Measurements from ENCODE around the gene ZNF668. TPM values are rescaled to one million over a fixed set of nuclear protein-coding genes. Genes with fewer than 3 reads are reported as not detected.

Gene ZNF668
- polyA plus RNA-seq, 2 of the 4 experiments (the other 2 are of a cell fraction): 4.7 to 10.7 TPM

Other genes starting within 250 kb of the ZNF668 start
- gene BCL7C, start 180.2 kb downstream of the ZNF668 start, polyA plus RNA-seq (2011; rRNA removed): 9.5 and 10.8 TPM in 2 replicates
- 12.9 to 13.9 TPM (median 13.6 TPM) in 3 replicates for gene BCL7C, start 180.2 kb downstream of the ZNF668 start, polyA plus RNA-seq (2017; fragmentation: RNase III; extraction: RNeasy Plus Mini Kit Qiagen cat#74134 plus additional on column Dnase treatment)
- gene CTF1, start 177.6 kb downstream of the ZNF668 start, polyA plus RNA-seq (2011; rRNA removed): 0.13 and 0.44 TPM in 2 replicates
- 0.16 to 0.30 TPM (median 0.23 TPM) in 3 replicates for gene CTF1, start 177.6 kb downstream of the ZNF668 start, polyA plus RNA-seq (2017; fragmentation: RNase III; extraction: RNeasy Plus Mini Kit Qiagen cat#74134 plus additional on column Dnase treatment)
- 5.6 and 7.0 TPM in 2 replicates for gene FBXL19, start 150.7 kb downstream of the ZNF668 start, polyA plus RNA-seq (2011; rRNA removed)
- gene FBXL19, start 150.7 kb downstream of the ZNF668 start, polyA plus RNA-seq (2017; fragmentation: RNase III; extraction: RNeasy Plus Mini Kit Qiagen cat#74134 plus additional on column Dnase treatment): 15.5 to 21.5 TPM (median 18.3 TPM) in 3 replicates
- 14.1 and 17.3 TPM in 2 replicates for gene ORAI3, start 125.2 kb downstream of the ZNF668 start, polyA plus RNA-seq (2011; rRNA removed)
- 7.1 to 11.8 TPM (median 10.5 TPM) in 3 replicates for gene ORAI3, start 125.2 kb downstream of the ZNF668 start, polyA plus RNA-seq (2017; fragmentation: RNase III; extraction: RNeasy Plus Mini Kit Qiagen cat#74134 plus additional on column Dnase treatment)
- 2.0 and 3.8 TPM in 2 replicates for gene SETD1A, start 116.5 kb downstream of the ZNF668 start, polyA plus RNA-seq (2011; rRNA removed)
- gene SETD1A, start 116.5 kb downstream of the ZNF668 start, polyA plus RNA-seq (2017; fragmentation: RNase III; extraction: RNeasy Plus Mini Kit Qiagen cat#74134 plus additional on column Dnase treatment): 15.7 to 22.6 TPM (median 21.2 TPM) in 3 replicates
- 10.5 and 15.2 TPM in 2 replicates for gene HSD3B7, start 89.0 kb downstream of the ZNF668 start, polyA plus RNA-seq (2011; rRNA removed)
- gene HSD3B7, start 89.0 kb downstream of the ZNF668 start, polyA plus RNA-seq (2017; fragmentation: RNase III; extraction: RNeasy Plus Mini Kit Qiagen cat#74134 plus additional on column Dnase treatment): 17.3 to 20.1 TPM (median 19.7 TPM) in 3 replicates
- gene STX1B, start 63.6 kb downstream of the ZNF668 start, polyA plus RNA-seq (2011; rRNA removed): 2.6 and 2.7 TPM in 2 replicates
- 2.4 to 4.4 TPM (median 2.8 TPM) in 3 replicates for gene STX1B, start 63.6 kb downstream of the ZNF668 start, polyA plus RNA-seq (2017; fragmentation: RNase III; extraction: RNeasy Plus Mini Kit Qiagen cat#74134 plus additional on column Dnase treatment)
- gene STX4, start 40.7 kb downstream of the ZNF668 start, polyA plus RNA-seq (2011; rRNA removed): 37.0 and 39.7 TPM in 2 replicates
- 67.9 to 79.5 TPM (median 73.9 TPM) in 3 replicates for gene STX4, start 40.7 kb downstream of the ZNF668 start, polyA plus RNA-seq (2017; fragmentation: RNase III; extraction: RNeasy Plus Mini Kit Qiagen cat#74134 plus additional on column Dnase treatment)
- gene ZNF646, start 182 bp upstream of the ZNF668 start, polyA plus RNA-seq (2011; rRNA removed): 3.0 and 4.3 TPM in 2 replicates
- gene ZNF646, start 182 bp upstream of the ZNF668 start, polyA plus RNA-seq (2017; fragmentation: RNase III; extraction: RNeasy Plus Mini Kit Qiagen cat#74134 plus additional on column Dnase treatment): 7.8 to 9.1 TPM (median 8.2 TPM) in 3 replicates
- gene PRSS53, start 14.7 kb upstream of the ZNF668 start, polyA plus RNA-seq (2011; rRNA removed): 0.78 and 0.79 TPM in 2 replicates
- 1.2 to 1.7 TPM (median 1.5 TPM) in 3 replicates for gene PRSS53, start 14.7 kb upstream of the ZNF668 start, polyA plus RNA-seq (2017; fragmentation: RNase III; extraction: RNeasy Plus Mini Kit Qiagen cat#74134 plus additional on column Dnase treatment)
- gene VKORC1, start 20.6 kb upstream of the ZNF668 start, polyA plus RNA-seq (2011; rRNA removed): 101 and 136 TPM in 2 replicates
- 83.6 to 97.6 TPM (median 94.2 TPM) in 3 replicates for gene VKORC1, start 20.6 kb upstream of the ZNF668 start, polyA plus RNA-seq (2017; fragmentation: RNase III; extraction: RNeasy Plus Mini Kit Qiagen cat#74134 plus additional on column Dnase treatment)
- 20.7 and 22.1 TPM in 2 replicates for gene BCKDK, start 34.1 kb upstream of the ZNF668 start, polyA plus RNA-seq (2011; rRNA removed)
- 35.1 to 36.7 TPM (median 36.4 TPM) in 3 replicates for gene BCKDK, start 34.1 kb upstream of the ZNF668 start, polyA plus RNA-seq (2017; fragmentation: RNase III; extraction: RNeasy Plus Mini Kit Qiagen cat#74134 plus additional on column Dnase treatment)
- 42.2 and 52.9 TPM in 2 replicates for gene KAT8, start 43.4 kb upstream of the ZNF668 start, polyA plus RNA-seq (2011; rRNA removed)
- gene KAT8, start 43.4 kb upstream of the ZNF668 start, polyA plus RNA-seq (2017; fragmentation: RNase III; extraction: RNeasy Plus Mini Kit Qiagen cat#74134 plus additional on column Dnase treatment): 34.0 to 38.3 TPM (median 34.4 TPM) in 3 replicates
- 0.04 and 0.08 TPM in 2 replicates for gene PRSS8, start 61.5 kb upstream of the ZNF668 start, polyA plus RNA-seq (2011; rRNA removed)
- gene PRSS8, start 61.5 kb upstream of the ZNF668 start, polyA plus RNA-seq (2017; fragmentation: RNase III; extraction: RNeasy Plus Mini Kit Qiagen cat#74134 plus additional on column Dnase treatment): 0.09 to 0.21 TPM (median 0.15 TPM) in 3 replicates
- gene PRSS36, start 75.8 kb upstream of the ZNF668 start, polyA plus RNA-seq (2011; rRNA removed): 0.41 TPM in 1 of 2 replicates, not detected in the other
- gene PRSS36, start 75.8 kb upstream of the ZNF668 start, polyA plus RNA-seq (2017; fragmentation: RNase III; extraction: RNeasy Plus Mini Kit Qiagen cat#74134 plus additional on column Dnase treatment): 0.55 to 0.75 TPM (median 0.55 TPM) in 3 replicates
- 168 and 224 TPM in 2 replicates for gene FUS, start 105.9 kb upstream of the ZNF668 start, polyA plus RNA-seq (2011; rRNA removed)
- 740 to 780 TPM (median 745 TPM) in 3 replicates for gene FUS, start 105.9 kb upstream of the ZNF668 start, polyA plus RNA-seq (2017; fragmentation: RNase III; extraction: RNeasy Plus Mini Kit Qiagen cat#74134 plus additional on column Dnase treatment)
- 16.1 and 20.0 TPM in 2 replicates for gene PYCARD, start 128.5 kb upstream of the ZNF668 start, polyA plus RNA-seq (2011; rRNA removed)
- 26.4 to 32.2 TPM (median 30.1 TPM) in 3 replicates for gene PYCARD, start 128.5 kb upstream of the ZNF668 start, polyA plus RNA-seq (2017; fragmentation: RNase III; extraction: RNeasy Plus Mini Kit Qiagen cat#74134 plus additional on column Dnase treatment)
- not detected in 2 replicates for gene TRIM72, start 139.9 kb upstream of the ZNF668 start, polyA plus RNA-seq (2011; rRNA removed)
- 0.04 TPM in 1 of 3 replicates, not detected in the others for gene TRIM72, start 139.9 kb upstream of the ZNF668 start, polyA plus RNA-seq (2017; fragmentation: RNase III; extraction: RNeasy Plus Mini Kit Qiagen cat#74134 plus additional on column Dnase treatment)
- not detected in 2 replicates for gene PYDC1, start 142.9 kb upstream of the ZNF668 start, polyA plus RNA-seq (2011; rRNA removed)
- not detected in 3 replicates for gene PYDC1, start 142.9 kb upstream of the ZNF668 start, polyA plus RNA-seq (2017; fragmentation: RNase III; extraction: RNeasy Plus Mini Kit Qiagen cat#74134 plus additional on column Dnase treatment)
- gene ITGAM, start 185.7 kb upstream of the ZNF668 start, polyA plus RNA-seq (2011; rRNA removed): 0.77 and 0.88 TPM in 2 replicates
- 0.84 to 1.5 TPM (median 1.3 TPM) in 3 replicates for gene ITGAM, start 185.7 kb upstream of the ZNF668 start, polyA plus RNA-seq (2017; fragmentation: RNase III; extraction: RNeasy Plus Mini Kit Qiagen cat#74134 plus additional on column Dnase treatment)